Smooth muscle cell (in vitro differentiated cells): ENCODE results near the gene OSBPL2. TPM values are rescaled to one million over a fixed set of nuclear protein-coding genes. Genes with fewer than 3 reads are reported as not detected.

Experiments used
- DNase-seq: peaks from one replicate; lab custom pipeline; 2025; ENCODE audit not compliant: unreplicated experiment; lab: John Stamatoyannopoulos, UW
- H2AFZ ChIP-seq: fragments of 200-600 bp; sonication (generic); 2 replicates; pipeline ENCODE4 v1.6.0; 2016; ENCODE audit warnings: antibody characterized with exemption, low read depth, mild to moderate bottlenecking
- H3F3A ChIP-seq: fragments of 200-600 bp; sonication (generic); 2 replicates; pipeline ENCODE4 v1.6.0; 2017; ENCODE audit warnings: antibody characterized with exemption, low read depth
- H3K27ac ChIP-seq: fragments of 200-600 bp; sonication (generic); 2 replicates; pipeline ENCODE4 v1.5.1; 2016; ENCODE audit warnings: low read depth, mild to moderate bottlenecking
- H3K27me3 ChIP-seq: fragments of 200-600 bp; sonication (generic); 2 replicates; pipeline ENCODE4 v1.6.1; 2016; ENCODE audit warnings: low read depth, mild to moderate bottlenecking
- H3K36me3 ChIP-seq: fragments of 200-600 bp; sonication (generic); 2 replicates; pipeline ENCODE4 v1.5.1; 2016; ENCODE audit warnings: low read depth
- H3K4me1 ChIP-seq: fragments of 200-600 bp; sonication (generic); 2 replicates; pipeline ENCODE4 v1.5.1; 2016; ENCODE audit warnings: low read depth
- H3K4me2 ChIP-seq: fragments of 200-600 bp; sonication (generic); 2 replicates; pipeline ENCODE4 v1.6.0; 2016; ENCODE audit warnings: mild to moderate bottlenecking
- H3K4me3 ChIP-seq: fragments of 200-600 bp; sonication (generic); 2 replicates; pipeline ENCODE4 v1.5.1; 2016; ENCODE audit warnings: mild to moderate bottlenecking
- H3K79me2 ChIP-seq: fragments of 200-600 bp; sonication (generic); 2 replicates; pipeline ENCODE4 v1.6.0; 2016; ENCODE audit warnings: low read depth, mild to moderate bottlenecking
- H3K9ac ChIP-seq: fragments of 200-600 bp; sonication (generic); 2 replicates; pipeline ENCODE4 v1.6.0; 2016; ENCODE audit warnings: low read depth
- H3K9me3 ChIP-seq: fragments of 200-600 bp; sonication (generic); replicated peaks from 2 replicates; pipeline ENCODE4 v1.5.1; 2016; ENCODE audit warnings: low read depth
- H4K20me1 ChIP-seq: fragments of 200-600 bp; sonication (generic); 2 replicates; pipeline ENCODE4 v1.6.0; 2016; ENCODE audit warnings: low read depth
- WGBS: methylation state at CpG from one replicate; pipeline ENCODE4 v1.1.7; 2016; ENCODE audit warnings: low lambda C conversion rate; 5-methylcytosine and 5-hydroxymethylcytosine counted together
- polyA plus RNA-seq: library from polyadenylated mRNA; unstranded; fragments of >200 nt; fragmentation: Nextera tagmentation; extraction: Ambion mirVana; gene quantifications from 2 replicates; pipeline ENCODE4 v1.2.1, GENCODE V29; 2016
- total RNA-seq: library from RNA; depleted of rRNA; stranded (reverse); fragments of >200 nt; gene quantifications from 2 replicates; pipeline ENCODE4 v1.2.3, GENCODE V29; 2014
- TF ChIP-seq, protein P1 (sequence below): fragments of 200-600 bp; sonication (generic); IDR thresholded peaks from 2 replicates; pipeline ENCODE4 v1.5.1; 2017; ENCODE audit warnings: borderline replicate concordance, mild to moderate bottlenecking, antibody characterized with exemption; ENCODE audit not compliant: insufficient read depth, poor library complexity, severe bottlenecking

Gene OSBPL2
- total and polyA plus RNA-seq, 2 experiments from 2014 or later, result 34.3 to 37.0 TPM

- peaks cover 6% of the 10 kb centered on the region for H3F3A ChIP-seq
- no peak overlapping the region for H2AFZ ChIP-seq
- H4K20me1 ChIP-seq, result peaks cover 44% of the 10 kb centered on the region
- no peak overlapping the region for H3K9ac ChIP-seq
- peaks cover 38% of the 10 kb centered on the region for H3K79me2 ChIP-seq
- no peaks in the 10 kb centered on the region for H3K36me3 ChIP-seq
- no peak overlapping the region for H3K27ac ChIP-seq
- H3K4me3 ChIP-seq, result no peak overlapping the region
- no peak for DNase-seq
- peaks cover 14% of the 10 kb centered on the region for H3K4me1 ChIP-seq
- TF ChIP-seq, protein P1, sequence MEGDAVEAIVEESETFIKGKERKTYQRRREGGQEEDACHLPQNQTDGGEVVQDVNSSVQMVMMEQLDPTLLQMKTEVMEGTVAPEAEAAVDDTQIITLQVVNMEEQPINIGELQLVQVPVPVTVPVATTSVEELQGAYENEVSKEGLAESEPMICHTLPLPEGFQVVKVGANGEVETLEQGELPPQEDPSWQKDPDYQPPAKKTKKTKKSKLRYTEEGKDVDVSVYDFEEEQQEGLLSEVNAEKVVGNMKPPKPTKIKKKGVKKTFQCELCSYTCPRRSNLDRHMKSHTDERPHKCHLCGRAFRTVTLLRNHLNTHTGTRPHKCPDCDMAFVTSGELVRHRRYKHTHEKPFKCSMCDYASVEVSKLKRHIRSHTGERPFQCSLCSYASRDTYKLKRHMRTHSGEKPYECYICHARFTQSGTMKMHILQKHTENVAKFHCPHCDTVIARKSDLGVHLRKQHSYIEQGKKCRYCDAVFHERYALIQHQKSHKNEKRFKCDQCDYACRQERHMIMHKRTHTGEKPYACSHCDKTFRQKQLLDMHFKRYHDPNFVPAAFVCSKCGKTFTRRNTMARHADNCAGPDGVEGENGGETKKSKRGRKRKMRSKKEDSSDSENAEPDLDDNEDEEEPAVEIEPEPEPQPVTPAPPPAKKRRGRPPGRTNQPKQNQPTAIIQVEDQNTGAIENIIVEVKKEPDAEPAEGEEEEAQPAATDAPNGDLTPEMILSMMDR, result no peak
- 97% methylated on average over 27 of the region's 27 CpGs for WGBS
- H3K9me3 ChIP-seq, result no peaks in the 10 kb centered on the region
- no peaks in the 10 kb centered on the region for H3K27me3 ChIP-seq
- no peak overlapping the region for H3K4me2 ChIP-seq
Measured at GRCh38 chr20:62306414-62307187, 68.3 kb downstream of the OSBPL2 start.

- TF ChIP-seq, protein P1, result no peak
- no peak overlapping the region for H3K4me2 ChIP-seq
- DNase-seq, result no peak
- H3K9ac ChIP-seq, result no peak overlapping the region
- H3K9me3 ChIP-seq, result no peaks in the 10 kb centered on the region
- no peaks in the 10 kb centered on the region for H3K27me3 ChIP-seq
- peaks cover 44% of the 10 kb centered on the region for H4K20me1 ChIP-seq
- no peaks in the 10 kb centered on the region for H3K36me3 ChIP-seq
- H3K79me2 ChIP-seq, result peaks cover 38% of the 10 kb centered on the region
- no peak overlapping the region for H3K4me3 ChIP-seq
- H3K4me1 ChIP-seq, result peaks cover 14% of the 10 kb centered on the region
- WGBS, result 96% methylated on average over 37 of the region's 42 CpGs
- no peak overlapping the region for H3K27ac ChIP-seq
- H3F3A ChIP-seq, result peaks cover 3% of the 10 kb centered on the region
- no peak overlapping the region for H2AFZ ChIP-seq
Measured at GRCh38 chr20:62307226-62308101, 69.1 kb downstream of the OSBPL2 start.

GRCh38 chr20:62308102-62308822 lies 69.9 kb downstream of the OSBPL2 start:
- peaks cover 43% of the 10 kb centered on the region for H4K20me1 ChIP-seq
- 95% methylated on average over 29 of the region's 29 CpGs for WGBS

More at GRCh38 chr20:62308102-62308822, 69.9 kb downstream of the OSBPL2 start:
- no peak overlapping the region for H3K9ac ChIP-seq
- no peak overlapping the region for H3K4me2 ChIP-seq
- DNase-seq, result no peak
- no peaks in the 10 kb centered on the region for H3K27me3 ChIP-seq
- no peak overlapping the region for H3K4me3 ChIP-seq
- no peaks in the 10 kb centered on the region for H3K9me3 ChIP-seq
- H2AFZ ChIP-seq, result no peak overlapping the region
- H3K36me3 ChIP-seq, result no peaks in the 10 kb centered on the region
- peaks cover 3% of the 10 kb centered on the region for H3F3A ChIP-seq
- TF ChIP-seq, protein P1, result no peak
- peaks cover 33% of the 10 kb centered on the region for H3K79me2 ChIP-seq
- no peak overlapping the region for H3K27ac ChIP-seq
- peaks cover 14% of the 10 kb centered on the region for H3K4me1 ChIP-seq
